OCI-LY7 (cell line): Measurements from ENCODE around the gene ANKMY1. TPM values are rescaled to one million over a fixed set of nuclear protein-coding genes. Genes with fewer than 3 reads are reported as not detected.

Source experiments
- BruUV-seq: library from RNA; stranded (reverse); fragments of 400-500 nt; replicated peaks from 2 replicates; lab custom pipeline; 2021; lab: Mats Ljungman, UMichigan
- CTCF ChIA-PET: fragments of 300-600 bp; sonication (Branson Sonifier 250); formaldehyde crosslinking; loops from one replicate; lab custom pipeline; 2022; ENCODE audit warnings: antibody characterized with exemption; ENCODE audit not compliant: unreplicated experiment; lab: Charles Lee
- POLR2A ChIA-PET: fragments of 300-600 bp; sonication (Branson Sonifier 250); formaldehyde crosslinking; loops from one replicate; lab custom pipeline; 2022; ENCODE audit warnings: antibody characterized with exemption; lab: Charles Lee
- DNase-seq: peaks from one replicate; pipeline ENCODE4 v3.0.0-alpha.2; 2015; ENCODE audit warnings: low spot score
- H2AFZ ChIP-seq: fragments of 200-600 bp; sonication (generic), shearing (Covaris generic); 2 replicates; pipeline ENCODE4 v1.6.1; 2014; ENCODE audit warnings: mild to moderate bottlenecking, antibody characterized with exemption, low read length, moderate library complexity
- H3K27ac ChIP-seq: fragments of 200-600 bp; sonication (generic); 2 replicates; pipeline ENCODE4 v1.5.1; 2014; ENCODE audit warnings: mixed run types, low read depth, mild to moderate bottlenecking, moderate library complexity, low read length, inconsistent platforms; ENCODE audit not compliant: poor library complexity, severe bottlenecking
- H3K36me3 ChIP-seq: fragments of 200-600 bp; sonication (generic); 2 replicates; pipeline ENCODE4 v1.6.1; 2014; ENCODE audit warnings: mild to moderate bottlenecking, antibody characterized with exemption, low read length, moderate library complexity, mixed read lengths; ENCODE audit not compliant: insufficient read depth
- H3K4me1 ChIP-seq: fragments of 200-600 bp; sonication (generic); 2 replicates; pipeline ENCODE4 v1.5.1; 2014; ENCODE audit warnings: mild to moderate bottlenecking, low read length; ENCODE audit not compliant: insufficient read depth, poor library complexity, severe bottlenecking
- H3K4me2 ChIP-seq: fragments of 200-600 bp; sonication (generic); 2 replicates; pipeline ENCODE4 v1.6.1; 2014; ENCODE audit warnings: mild to moderate bottlenecking, low read length
- H3K4me3 ChIP-seq: fragments of 200-600 bp; sonication (generic); 2 replicates; pipeline ENCODE4 v1.5.1; 2014; ENCODE audit warnings: mild to moderate bottlenecking, low read depth, low read length; ENCODE audit not compliant: poor library complexity, severe bottlenecking
- H3K79me2 ChIP-seq: fragments of 200-600 bp; sonication (generic); 2 replicates; pipeline ENCODE4 v1.6.1; 2016; ENCODE audit warnings: low read depth, mild to moderate bottlenecking, low read length, moderate library complexity, mixed read lengths; ENCODE audit not compliant: insufficient read depth
- H3K9me2 ChIP-seq: fragments of 200-600 bp; sonication (generic); 2 replicates; pipeline ENCODE4 v1.6.1; 2016; ENCODE audit warnings: mild to moderate bottlenecking, low read length, mixed read lengths; ENCODE audit not compliant: insufficient read depth
- H3K9me3 ChIP-seq: fragments of 200-600 bp; sonication (generic); 2 replicates; pipeline ENCODE4 v1.6.1; 2014; ENCODE audit warnings: mild to moderate bottlenecking, mixed run types, low read length, mixed read lengths
- H4K20me1 ChIP-seq: fragments of 200-600 bp; sonication (generic); 2 replicates; pipeline ENCODE4 v1.6.1; 2014; ENCODE audit warnings: mild to moderate bottlenecking, antibody characterized with exemption, low read length, moderate library complexity, mixed read lengths; ENCODE audit not compliant: insufficient read depth
- EZH2phosphoT487 ChIP-seq: fragments of 200-600 bp; sonication (generic); IDR thresholded peaks from 2 replicates; pipeline ENCODE4 v1.6.1; 2018; ENCODE audit warnings: low read depth, borderline replicate concordance, mild to moderate bottlenecking, mixed run types, antibody characterized with exemption, low read length, moderate library complexity, mixed read lengths
- intact Hi-C: fragments of 100-400 bp; cut with micrococcal nuclease; formaldehyde crosslinking; loops from one replicate; pipeline ENCODE4 v1.10.0; 2022; ENCODE audit not compliant: unreplicated experiment
- total RNA-seq, 2 experiments: library from RNA; depleted of rRNA in 1 of 2; stranded (reverse); fragments of >200 nt in 1 of 2; shearing (Covaris generic) in 1 of 2; gene quantifications; 2 replicates each; pipeline ENCODE4 v1.2.3, GENCODE V29; 2014 to 2022
- TF ChIP-seq, protein P1 (sequence below): fragments of 200-600 bp; sonication (generic); conservative IDR thresholded peaks from 2 replicates; pipeline ENCODE4 v1.5.1; 2014; ENCODE audit warnings: mild to moderate bottlenecking, antibody characterized with exemption, low read length, moderate library complexity, mixed read lengths

ANKMY1 gene
- total RNA-seq, 2 experiments from 2014 or later, result 30.6 to 65.9 TPM

DNA sequence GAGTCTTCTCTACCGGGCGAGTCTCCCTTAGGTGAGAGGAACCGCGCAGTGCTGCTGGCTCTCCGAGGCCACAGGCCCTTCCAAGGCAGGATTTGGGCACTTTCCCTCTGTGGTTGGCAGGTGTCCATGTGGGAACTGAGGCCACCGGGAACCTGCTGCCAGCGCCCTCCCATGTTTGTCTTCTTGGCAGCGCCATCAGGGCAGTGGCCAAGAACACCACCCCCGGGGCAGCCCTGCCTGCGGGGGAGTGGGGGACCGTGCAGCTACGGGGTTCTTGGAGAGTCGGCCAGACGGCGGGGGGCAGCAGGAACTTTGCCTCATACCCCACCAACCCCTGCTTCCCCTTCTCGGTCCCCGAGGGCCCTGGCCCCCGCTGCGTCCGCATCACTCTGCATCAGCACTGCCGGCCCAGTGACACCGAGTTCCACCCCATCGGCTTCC is 38.7 kb upstream of the ANKMY1 start:
- BruUV-seq, result no TSS peak
- H2AFZ ChIP-seq, result no peak overlapping the region
- H3K4me3 ChIP-seq, result no peak overlapping the region
- intact Hi-C loops, result no loop called here
- no peak overlapping the region for H3K4me2 ChIP-seq
- H4K20me1 ChIP-seq, result no peaks in the 10 kb centered on the region; the same call in 1 of the 2 replicates
- no peak for DNase-seq
- no peaks in the 10 kb centered on the region for H3K79me2 ChIP-seq
- H3K36me3 ChIP-seq, result peaks cover 26% of the 10 kb centered on the region; the same call in 1 of the 2 replicates
- POLR2A ChIA-PET, result no interaction called here
- H3K27ac ChIP-seq, result no peak overlapping the region
- CTCF ChIA-PET, result no interaction called here
- no peaks in the 10 kb centered on the region for H3K9me3 ChIP-seq
- H3K9me2 ChIP-seq, result no peaks in the 10 kb centered on the region
- TF ChIP-seq, protein P1, sequence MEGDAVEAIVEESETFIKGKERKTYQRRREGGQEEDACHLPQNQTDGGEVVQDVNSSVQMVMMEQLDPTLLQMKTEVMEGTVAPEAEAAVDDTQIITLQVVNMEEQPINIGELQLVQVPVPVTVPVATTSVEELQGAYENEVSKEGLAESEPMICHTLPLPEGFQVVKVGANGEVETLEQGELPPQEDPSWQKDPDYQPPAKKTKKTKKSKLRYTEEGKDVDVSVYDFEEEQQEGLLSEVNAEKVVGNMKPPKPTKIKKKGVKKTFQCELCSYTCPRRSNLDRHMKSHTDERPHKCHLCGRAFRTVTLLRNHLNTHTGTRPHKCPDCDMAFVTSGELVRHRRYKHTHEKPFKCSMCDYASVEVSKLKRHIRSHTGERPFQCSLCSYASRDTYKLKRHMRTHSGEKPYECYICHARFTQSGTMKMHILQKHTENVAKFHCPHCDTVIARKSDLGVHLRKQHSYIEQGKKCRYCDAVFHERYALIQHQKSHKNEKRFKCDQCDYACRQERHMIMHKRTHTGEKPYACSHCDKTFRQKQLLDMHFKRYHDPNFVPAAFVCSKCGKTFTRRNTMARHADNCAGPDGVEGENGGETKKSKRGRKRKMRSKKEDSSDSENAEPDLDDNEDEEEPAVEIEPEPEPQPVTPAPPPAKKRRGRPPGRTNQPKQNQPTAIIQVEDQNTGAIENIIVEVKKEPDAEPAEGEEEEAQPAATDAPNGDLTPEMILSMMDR, result no peak
- TF ChIP-seq EZH2phosphoT487, result no peak
- H3K4me1 ChIP-seq, result no peaks in the 10 kb centered on the region

GRCh38 chr2:240596080-240596460 is 38.3 kb upstream of the ANKMY1 start:
- CTCF ChIA-PET, result no interaction called here
- intact Hi-C loops, result no loop called here
- POLR2A ChIA-PET, result no interaction called here
- Histone ChIP-seq H4K20me1 (no peaks in the 10 kb centered on the region; the same call in 1 of the 2 replicates), H3K27ac (no peak overlapping the region), H3K4me3 (no peak overlapping the region), H3K4me1 (no peaks in the 10 kb centered on the region), H2AFZ (no peak overlapping the region), H3K4me2 (no peak overlapping the region), H3K9me2 (no peaks in the 10 kb centered on the region), H3K79me2 (no peaks in the 10 kb centered on the region), H3K9me3 (no peaks in the 10 kb centered on the region), H3K36me3 (peaks cover 31% of the 10 kb centered on the region; the same call in 1 of the 2 replicates)
- DNase-seq, result no peak
- TF ChIP-seq EZH2phosphoT487, result no peak
- TF ChIP-seq, protein P1, result no peak
- no TSS peak for BruUV-seq

DNA sequence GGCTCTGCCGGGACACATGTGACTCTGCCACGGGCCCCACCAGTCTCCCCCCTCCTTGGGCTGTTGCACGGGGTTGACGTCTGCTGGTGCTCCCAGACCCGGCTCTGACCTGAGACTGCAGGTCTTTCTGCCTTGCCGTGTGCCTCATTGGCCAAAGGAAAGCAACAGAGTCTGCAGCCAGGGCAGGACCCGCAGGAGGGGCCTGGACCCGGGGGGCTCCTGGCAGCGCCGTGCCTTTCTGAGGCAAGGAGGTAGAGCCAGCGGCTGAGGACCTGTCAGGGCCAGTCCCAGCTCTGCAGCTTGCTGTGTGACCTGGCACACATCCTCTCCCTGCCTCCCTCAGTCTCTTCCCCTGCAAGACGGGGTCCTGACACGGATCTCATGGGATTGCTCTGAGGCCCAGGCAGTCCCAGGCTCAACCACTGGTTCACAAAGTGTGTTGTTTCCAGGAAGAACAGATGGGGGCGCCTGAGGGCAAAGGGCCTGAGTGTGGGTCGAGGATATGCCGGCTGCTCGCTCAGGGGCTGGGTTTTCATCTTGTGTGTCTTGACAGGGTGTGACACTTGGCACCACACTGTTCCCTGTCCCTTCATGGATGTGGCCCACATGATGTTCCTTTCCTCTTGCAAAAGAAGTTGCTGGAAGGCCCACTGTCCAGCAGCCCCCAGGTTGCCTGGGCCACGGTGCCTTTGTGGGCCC is 37.7 kb upstream of the ANKMY1 start:
- peaks cover 36% of the 10 kb centered on the region; the same call in 1 of the 2 replicates for H3K36me3 ChIP-seq
- DNase-seq, result peak; percentile 43
- CTCF ChIA-PET, result no interaction called here

More for the DNA sequence above, 37.7 kb upstream of the ANKMY1 start:
- H2AFZ ChIP-seq, result no peak overlapping the region
- H3K79me2 ChIP-seq, result no peaks in the 10 kb centered on the region
- no peaks in the 10 kb centered on the region; the same call in 1 of the 2 replicates for H4K20me1 ChIP-seq
- TF ChIP-seq, protein P1, result peak; percentile 73
- no peak for TF ChIP-seq EZH2phosphoT487
- intact Hi-C loops, result no loop called here
- no peaks in the 10 kb centered on the region for H3K9me2 ChIP-seq
- no peaks in the 10 kb centered on the region for H3K4me1 ChIP-seq
- H3K27ac ChIP-seq, result no peak overlapping the region
- no peak overlapping the region for H3K4me3 ChIP-seq
- H3K4me2 ChIP-seq, result no peak overlapping the region
- POLR2A ChIA-PET, result no interaction called here
- no TSS peak for BruUV-seq
- H3K9me3 ChIP-seq, result no peaks in the 10 kb centered on the region
